GM21515 (cell line): Measurements from ENCODE around the gene MAP7D3.

Experiments used
- ATAC-seq: cut with Tn5 transposase; IDR thresholded peaks from one replicate; pipeline ENCODE4 v1.9.1; 2021; ENCODE audit not compliant: unreplicated experiment

Gene MAP7D3

DNA sequence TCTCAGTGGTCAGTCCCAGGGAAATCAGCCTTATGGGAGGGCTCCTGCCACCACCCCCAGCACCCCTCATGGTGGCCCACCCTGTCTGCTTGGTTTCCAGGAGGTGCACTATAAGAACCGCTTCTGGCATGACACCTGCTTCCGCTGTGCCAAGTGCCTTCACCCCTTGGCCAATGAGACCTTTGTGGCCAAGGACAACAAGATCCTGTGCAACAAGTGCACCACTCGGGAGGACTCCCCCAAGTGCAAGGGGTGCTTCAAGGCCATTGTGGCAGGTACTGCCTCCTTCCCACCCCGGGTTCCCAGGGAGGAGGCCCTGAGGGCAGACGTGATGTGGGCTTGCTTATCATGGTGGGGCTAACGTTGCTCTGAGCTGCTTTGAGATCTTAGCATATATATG is 44.3 kb downstream of the MAP7D3 start:
- no peak for ATAC-seq

DNA sequence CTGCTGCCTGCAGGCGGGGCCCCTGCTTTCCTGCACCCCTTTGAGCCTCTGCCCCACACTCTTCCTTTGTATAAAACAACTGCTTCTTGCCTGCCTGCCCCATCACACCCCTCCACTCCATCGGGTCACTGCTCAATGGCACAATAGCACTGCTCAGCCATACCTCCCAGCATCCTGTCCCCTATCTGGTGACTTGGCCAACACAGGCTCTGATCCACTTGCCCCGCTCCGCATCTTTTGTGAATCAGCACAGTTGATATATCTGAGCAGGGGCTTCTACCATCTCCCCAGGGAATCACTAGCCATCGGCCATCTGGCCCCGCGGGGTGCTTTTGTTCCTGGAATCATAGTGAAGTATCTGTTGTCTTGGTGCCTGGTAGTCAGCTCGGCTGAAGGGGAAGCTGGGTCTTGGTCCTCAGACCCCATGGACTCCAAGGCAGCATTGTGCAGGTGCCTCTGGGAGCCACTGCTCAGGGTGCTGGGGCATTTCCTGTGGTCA is 45.3 kb downstream of the MAP7D3 start:
- no peak for ATAC-seq

DNA sequence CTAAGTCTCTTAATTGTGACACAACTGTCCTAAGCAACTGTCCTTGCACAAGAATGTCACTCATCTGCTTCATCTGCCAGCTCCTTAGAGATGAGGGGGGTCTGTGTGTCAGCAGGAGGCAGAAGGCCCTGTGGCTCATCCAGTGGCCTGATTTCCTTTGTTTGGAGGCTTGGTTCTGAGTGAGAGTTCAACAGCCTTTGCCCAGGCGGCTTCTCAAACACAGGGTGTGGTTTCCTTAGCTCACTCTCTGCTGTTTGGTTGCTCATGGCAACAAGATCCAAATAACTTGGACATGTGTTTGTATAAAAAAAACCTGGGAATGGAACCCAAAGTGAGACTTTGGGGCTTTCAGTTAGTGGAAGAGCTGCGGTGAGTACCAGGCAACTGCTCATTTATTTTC is 46.6 kb downstream of the MAP7D3 start:
- ATAC-seq: no peak

DNA sequence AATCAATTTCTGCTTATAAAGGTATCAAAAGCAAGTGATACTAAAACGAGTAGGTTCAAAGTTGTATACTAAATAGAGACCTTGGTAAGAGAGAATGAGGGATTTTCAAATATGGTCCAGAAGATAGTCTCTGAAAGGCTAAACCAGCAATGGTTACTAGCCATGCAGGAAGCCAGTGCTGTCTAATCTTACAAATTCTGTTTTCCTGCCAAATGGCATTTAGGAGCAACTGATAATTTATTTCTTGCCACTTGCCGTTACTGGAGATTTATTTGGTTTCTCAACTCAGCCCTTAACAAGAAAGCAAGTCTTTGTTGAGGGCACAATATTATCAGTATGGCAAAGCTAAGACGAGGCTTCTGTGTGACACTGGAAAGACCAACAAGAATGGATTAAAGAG is 47.2 kb downstream of the MAP7D3 start:
- ATAC-seq: no peak

DNA sequence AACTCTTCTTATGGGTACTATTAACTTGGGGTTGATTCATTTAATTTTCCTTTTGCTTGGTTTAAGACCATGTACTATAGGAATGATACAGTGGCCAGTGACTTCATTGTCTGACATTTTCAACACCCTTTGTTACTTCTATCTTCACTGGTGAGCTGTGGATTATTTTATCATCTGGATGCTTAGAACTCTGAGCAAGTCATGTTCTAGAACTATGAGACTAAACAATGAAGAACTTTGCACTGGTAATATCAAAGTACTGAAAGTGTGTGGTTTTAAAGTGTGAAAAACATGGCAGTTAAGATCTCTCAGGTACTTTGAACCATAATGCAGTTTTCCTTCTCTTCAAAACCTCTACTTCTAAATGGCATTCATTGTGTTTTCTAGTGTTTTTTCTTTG is 47.8 kb downstream of the MAP7D3 start:
- no peak for ATAC-seq

DNA sequence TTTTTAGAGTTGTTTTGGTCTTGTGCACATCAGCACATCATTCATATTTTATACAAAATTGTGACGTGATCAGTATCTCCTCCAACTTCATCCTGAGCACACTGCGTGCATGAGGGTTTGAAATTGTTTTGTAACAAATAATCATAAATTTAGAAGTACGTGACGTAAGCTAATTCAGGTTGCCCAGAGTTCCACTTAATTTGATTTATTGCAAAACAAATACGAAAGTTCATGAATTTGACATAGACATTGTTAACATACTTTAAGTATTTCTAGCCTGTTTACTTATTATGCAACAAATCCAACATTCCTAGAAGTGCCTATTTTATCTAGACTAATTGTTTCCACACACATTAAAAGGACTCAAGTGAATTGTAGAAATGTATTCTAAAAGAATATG is 48.3 kb downstream of the MAP7D3 start:
- ATAC-seq: no peak

DNA sequence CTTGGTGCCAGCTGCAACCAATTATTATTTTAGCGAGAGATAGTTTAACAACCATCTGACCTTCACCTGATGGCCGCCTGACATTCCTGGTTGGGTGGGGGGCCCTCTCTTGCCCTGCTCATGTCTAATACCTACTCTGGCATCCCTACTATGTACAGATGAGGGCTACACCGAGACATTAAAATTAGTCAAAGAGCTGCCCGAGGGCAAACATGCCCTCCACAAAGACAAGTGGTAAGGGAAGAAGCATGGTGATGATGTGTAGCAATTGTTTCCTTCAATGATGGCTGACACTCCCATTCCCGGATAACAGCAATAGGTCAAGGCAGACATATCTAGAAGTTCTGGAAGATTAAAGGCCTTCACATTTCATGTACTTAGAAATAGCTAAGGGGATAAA is 49.6 kb downstream of the MAP7D3 start:
- no peak for ATAC-seq

DNA sequence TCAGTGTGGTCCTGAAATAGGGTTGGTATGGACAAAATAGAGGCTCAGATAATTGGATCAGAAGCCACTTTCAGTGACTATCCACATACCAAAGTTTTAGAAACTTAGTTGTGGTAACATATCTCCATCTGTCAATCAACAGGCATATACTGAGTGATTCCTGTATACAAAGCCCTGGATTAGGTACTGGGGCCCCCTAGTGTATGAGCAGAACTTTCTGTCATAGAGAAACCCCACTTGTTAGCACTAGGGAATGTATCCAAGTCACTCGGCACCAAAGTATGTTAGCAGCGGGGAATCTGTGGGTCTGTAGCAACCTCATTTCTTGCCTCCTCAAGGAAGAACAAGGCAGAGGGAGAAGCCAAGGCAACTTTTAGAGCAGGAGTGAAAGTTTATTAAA is 50.7 kb downstream of the MAP7D3 start:
- no peak for ATAC-seq

DNA sequence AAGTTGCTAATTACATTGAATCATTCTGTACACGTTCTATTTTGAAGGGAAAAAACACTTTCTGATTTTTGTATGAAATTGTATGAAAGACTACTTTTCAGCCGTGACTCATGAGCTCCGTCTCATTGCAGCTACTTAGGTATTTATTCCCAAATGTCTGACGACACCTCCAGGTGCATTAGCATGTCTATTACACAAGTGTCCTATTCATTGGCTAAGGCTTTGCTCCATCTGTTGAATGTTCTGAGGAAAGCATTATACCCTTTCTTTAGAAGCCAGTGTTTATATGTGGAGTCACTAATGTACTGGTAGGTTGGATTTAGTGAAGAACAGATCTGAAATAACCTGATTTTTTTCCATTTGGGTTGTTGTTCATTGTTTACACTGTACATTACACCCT is 51.8 kb downstream of the MAP7D3 start:
- ATAC-seq: no peak

DNA sequence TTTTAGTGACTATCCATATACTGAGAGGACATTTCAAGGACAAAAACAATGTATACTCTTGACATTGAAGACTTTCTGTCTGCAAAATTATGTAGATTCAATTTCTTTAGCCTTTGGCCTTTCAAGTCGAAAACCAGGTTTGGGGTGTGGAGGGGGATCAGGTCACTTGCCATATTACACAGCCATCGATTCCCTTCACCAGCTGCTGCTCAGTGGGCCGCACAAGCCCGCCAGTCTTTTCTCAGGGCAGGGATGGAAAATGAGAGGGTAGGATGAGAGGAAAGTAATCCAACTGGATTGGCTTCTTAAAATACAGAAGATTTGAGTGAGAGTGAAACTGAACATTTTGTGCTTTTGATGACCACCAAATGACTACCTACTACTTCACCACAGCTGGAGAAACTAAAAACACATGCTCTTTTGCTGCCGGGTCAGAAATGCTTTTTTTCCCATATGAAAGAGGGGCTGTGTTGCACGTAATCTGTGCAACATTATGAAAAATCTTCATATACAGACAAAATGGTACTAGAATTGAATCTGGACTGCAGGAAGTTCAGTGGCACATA is 52.4 kb downstream of the MAP7D3 start:
- ATAC-seq: no peak

DNA sequence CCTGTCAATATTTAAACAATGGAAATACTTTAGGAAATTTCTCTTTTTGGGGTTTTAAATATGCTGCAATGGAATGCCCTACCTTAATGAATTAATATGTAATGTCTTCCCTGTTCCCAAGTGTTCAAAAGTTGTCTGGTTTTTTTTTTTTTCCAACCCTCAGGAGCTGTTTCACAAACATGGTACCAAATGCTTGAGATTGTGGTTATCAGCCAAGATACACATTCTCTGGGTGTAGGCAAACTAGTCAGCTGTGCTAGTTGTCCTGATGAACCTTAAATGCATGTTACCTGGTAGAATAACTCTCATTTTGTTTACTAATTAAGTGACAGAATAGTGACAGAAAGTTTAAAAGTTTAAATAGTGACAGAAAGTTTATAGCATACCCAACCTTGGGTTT is 53.2 kb downstream of the MAP7D3 start:
- no peak for ATAC-seq

DNA sequence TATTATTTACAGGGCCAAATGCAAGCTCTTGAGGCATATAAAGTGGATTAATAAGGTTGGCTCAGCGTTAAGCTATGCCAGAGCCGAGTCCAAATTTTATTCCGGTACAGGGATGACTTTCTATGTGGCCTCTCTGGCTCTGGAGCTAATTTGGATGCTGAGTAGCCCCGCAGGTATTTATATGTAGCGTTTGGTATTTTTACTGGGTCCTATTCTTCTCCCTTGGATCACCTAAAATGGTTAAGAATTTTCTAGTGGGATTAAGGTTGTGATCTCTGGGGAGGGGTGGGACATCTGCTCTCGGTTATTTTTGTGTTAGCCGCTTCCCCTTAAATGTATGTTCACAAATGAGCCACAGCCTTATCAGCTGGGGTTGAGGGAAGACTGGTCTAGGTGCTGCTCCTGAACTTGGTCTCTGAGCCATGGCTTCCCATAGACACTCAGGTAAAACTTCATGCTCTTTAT is 54.5 kb downstream of the MAP7D3 start:
- no peak for ATAC-seq

DNA sequence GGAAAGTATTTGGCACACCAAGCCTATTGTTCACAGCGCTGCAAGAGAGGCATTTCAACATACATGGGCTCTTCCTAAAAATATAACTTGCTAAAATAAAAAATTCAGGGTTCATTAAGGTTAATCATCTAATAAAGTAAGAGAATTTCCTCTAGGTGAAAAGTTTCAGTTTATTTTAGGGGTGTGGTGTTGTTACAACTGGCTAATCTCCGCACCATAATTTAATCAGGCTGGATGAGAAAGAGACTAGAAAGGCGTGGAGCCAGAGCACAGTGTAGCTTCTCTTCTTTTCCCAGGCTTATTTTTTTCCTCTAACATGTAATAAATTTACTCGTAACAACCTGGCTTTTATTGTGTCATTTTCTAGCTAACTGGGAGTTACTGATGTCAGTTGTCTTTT is 56.0 kb downstream of the MAP7D3 start:
- no peak for ATAC-seq

DNA sequence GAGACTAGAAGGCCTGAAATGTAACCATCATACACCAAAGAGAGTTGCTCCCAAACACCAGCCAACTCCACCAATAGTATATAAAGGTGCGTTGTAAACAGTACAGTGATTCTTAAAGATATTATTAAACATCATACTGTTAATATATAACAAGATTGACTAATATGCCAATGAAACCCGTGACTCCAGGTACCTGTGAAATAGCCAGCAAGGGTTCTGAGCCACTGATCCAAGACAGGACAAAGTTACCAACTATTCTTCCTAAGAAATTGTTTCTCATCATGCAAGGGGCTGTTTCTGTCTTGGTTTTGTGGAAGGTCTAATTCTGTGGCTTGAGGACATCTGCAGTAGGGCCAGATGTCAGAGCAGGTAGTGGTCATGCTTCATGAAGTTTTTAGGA is 56.7 kb downstream of the MAP7D3 start:
- ATAC-seq: no peak

DNA sequence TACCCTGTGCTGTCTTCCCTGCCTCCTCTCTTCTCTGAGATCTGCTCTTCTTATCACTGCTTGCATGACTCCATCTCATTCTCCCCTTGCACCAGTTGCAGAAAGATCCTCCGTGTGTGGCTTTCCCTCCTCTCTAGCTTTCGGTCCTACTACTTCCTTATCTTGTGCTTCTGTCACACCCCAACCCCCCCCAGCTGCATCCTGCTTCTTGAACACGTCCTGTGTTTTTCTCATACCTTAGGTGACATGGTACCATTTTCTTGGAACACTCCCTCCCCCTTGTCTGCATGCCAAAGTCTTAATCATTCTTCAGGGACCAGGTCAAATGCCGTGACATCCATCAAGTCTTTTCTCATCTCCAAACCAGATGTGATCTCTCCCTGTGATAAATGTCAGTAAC is 57.4 kb downstream of the MAP7D3 start:
- no peak for ATAC-seq

DNA sequence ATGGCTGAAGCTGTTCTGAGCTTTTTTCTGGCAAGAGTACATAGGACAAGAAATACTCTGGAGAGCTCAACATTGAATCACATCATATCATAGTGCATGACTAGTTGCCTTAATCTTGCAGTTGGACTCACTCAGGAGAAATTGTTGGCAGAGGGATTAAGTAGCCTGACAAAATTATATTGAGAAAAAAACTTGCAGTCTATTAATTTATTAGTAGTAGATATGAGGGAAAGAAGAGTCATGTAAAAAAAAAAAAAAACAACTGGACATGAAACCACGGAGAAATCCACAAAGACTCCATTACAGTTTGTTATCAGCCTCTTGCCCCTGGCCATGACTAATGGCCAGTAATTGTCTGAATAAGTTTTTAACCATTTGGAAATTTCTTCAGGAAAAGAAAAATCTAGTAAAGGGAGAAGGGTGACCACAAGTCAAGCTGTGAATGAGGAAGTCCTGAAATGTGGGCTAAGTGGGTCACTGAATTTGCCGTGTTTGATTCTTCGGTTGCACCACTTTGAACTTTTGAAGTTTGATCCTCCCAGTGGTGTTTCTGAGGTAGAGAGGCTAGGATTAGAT is 58.3 kb downstream of the MAP7D3 start:
- no peak for ATAC-seq

DNA sequence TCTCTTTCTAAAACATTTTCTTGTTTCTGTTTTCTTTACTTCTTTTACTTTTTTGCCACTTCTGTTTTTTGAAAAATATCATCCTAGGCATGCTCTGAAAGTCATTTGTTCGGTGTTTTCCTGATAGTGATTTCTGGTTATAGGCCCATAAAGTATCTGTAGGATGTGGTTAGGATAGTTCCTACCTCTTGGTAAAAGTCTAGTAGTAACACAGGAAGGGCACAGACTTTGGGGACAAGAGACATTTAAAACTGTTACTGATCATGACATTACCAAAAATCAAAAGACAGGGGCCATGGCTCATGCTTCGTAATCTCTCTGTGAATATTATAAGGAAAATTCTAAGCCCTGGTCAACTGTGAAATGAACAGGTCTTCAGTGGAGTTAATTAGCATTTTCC is 59.1 kb downstream of the MAP7D3 start:
- ATAC-seq: no peak

DNA sequence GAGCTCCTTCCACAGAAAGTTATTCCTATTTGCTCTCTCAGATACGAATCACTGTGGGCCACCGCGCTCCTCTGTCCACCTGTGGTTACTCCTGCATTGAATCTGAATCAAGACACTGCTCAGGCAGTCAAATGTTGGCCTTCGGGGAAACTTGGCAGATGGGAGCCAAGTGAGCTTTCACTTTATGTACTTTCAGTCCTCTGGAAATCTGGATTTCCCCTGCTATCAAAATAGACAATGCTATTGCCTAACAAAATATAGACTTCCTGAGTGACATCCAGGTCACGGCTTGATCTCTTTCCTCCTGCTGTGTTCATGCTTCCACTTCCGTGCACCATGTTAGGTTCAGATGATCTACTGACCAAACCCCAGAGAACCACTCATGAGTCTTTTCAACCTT is 60.0 kb downstream of the MAP7D3 start:
- no peak for ATAC-seq

DNA sequence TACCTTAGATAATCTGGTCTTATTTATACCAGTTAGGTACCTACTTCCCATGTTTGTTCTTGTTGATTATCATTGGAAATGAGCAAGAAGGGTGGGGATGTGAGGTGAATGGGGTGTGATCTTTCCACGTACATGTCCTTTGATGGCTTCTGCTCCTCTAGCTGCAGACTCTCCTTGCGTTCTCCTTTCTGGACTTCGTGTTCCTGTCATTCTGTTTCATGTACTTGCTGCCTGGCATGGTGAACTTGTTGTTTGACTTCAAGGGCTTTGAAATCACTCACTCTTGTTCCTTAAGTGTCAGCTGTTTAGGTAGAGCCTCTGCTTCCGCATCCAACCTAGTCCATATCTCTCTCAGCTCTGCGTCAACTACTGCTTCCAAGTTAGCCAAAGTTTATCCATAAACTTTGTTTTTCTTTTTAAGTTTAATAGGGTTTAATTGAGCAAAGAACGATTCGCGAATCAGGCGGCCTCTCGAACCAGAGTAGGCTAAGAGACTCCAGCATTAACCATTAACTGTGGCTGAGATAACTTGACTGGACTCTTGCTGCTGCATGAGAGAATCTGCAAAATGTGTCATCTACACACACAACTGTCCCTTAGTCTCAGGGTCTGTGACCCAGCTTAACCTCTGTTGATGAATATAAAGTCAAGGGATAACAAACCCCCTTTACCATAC is 61.0 kb downstream of the MAP7D3 start:
- no peak for ATAC-seq

DNA sequence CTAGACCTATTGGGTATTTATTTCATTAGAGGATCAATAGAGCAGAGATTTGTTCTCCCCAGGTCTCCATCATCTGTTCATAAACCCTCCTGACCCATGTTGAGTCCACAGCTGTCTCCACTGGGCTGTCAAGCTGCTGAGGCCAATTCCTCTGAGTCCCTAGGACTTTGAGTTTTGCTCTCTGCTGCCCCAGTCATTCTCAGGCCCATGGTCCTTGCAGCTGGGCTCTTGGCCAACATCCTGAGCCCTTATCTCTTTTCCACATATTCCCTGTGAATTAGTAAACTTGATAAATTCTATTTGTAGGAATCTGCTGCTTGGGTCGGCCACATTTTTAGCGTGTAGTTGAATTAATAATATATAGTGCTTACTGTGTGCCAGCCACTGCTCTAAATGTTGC is 62.0 kb downstream of the MAP7D3 start:
- no peak for ATAC-seq

DNA sequence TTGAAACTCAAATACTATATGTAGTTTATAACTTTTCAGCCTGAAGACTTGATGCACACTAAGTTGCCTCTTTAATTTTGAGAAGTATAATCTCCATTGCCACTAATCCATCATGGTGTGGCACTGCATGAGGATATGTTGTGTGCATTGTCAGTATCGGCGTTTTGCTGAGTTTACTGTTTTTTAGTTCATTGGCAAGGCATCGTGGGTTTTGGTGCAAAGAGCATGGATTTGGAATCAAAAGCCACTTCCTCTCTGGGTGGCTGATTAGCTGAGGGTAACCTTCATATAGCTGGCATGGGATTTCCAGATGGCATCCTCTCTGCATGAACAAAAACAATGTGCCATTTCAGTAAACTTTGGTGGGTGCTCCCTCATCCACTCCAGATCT is 65.2 kb downstream of the MAP7D3 start:
- ATAC-seq: no peak

DNA sequence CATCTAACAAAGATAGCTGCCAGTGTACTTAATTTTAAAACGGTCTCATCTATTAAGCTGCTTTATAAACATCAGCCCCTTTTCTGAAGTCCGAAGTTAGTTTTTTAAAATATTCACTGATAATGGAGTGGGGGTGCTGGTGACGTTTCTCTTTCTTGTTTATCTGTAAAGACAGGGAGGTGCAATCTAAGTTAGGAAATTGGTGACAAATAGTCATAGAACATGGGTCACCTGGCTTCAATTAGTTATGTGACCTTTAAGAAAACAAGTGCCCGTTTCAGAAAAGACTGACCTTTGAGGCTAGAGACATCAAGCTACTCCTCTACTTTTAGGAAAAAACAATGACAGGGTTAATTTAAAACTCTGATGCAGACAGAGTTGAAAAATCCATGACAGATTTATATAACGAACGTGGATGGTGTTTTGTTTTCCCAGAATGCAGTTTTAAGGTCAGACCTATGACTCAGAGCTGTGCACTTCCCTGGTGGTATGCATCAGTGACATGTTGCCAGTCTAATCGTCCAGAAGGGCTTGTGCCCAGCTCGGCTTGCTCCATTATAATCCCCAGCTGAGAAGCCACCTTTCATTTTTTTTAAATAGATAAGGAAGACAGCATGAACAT is 65.7 kb downstream of the MAP7D3 start:
- ATAC-seq: no peak
